NCI-H2171 treated with DMSO at 0.1 percent for 48 hours (cell line): Measurements from ENCODE around the gene MEIKIN.

Experiments used
- DNase-seq: peaks from one replicate; lab custom pipeline; 2025; lab: John Stamatoyannopoulos, UW

MEIKIN gene

GRCh38 chr5:131769961-131770360 is 175.5 kb downstream of the MEIKIN start:
- no peak for DNase-seq

- DNase-seq: no peak
These were observed 176.1 kb downstream of the MEIKIN start for GRCh38 chr5:131769336-131769735.

GRCh38 chr5:131767891-131768290 is 177.6 kb downstream of the MEIKIN start:
- no peak for DNase-seq

- no peak for DNase-seq
These were observed 178.8 kb downstream of the MEIKIN start for GRCh38 chr5:131766689-131767088.

- DNase-seq: no peak
These were observed 180.2 kb downstream of the MEIKIN start for GRCh38 chr5:131765261-131765660.

- DNase-seq: no peak
These were observed 181.5 kb downstream of the MEIKIN start for GRCh38 chr5:131763968-131764367.

GRCh38 chr5:131760793-131761192 is 184.7 kb downstream of the MEIKIN start:
- DNase-seq: no peak

GRCh38 chr5:131759704-131760103 is 185.8 kb downstream of the MEIKIN start:
- DNase-seq: no peak

- DNase-seq: no peak
These were observed 187.0 kb downstream of the MEIKIN start for GRCh38 chr5:131758520-131758900.

- DNase-seq: no peak
These were observed 187.5 kb downstream of the MEIKIN start for GRCh38 chr5:131757830-131758519.
